K562 (cell line): ENCODE measurements around the gene CKM. TPM values are rescaled to one million over a fixed set of nuclear protein-coding genes. Genes with fewer than 3 reads are reported as not detected.
A peak's percentile ranks its signal among the peaks of the same experiment; 100 is the strongest.

Source experiments
- ATAC-seq: fragments of 200-7000 bp; cut with Tn5 transposase; 3 replicates; pipeline ENCODE4 v1.9.1; 2020; ENCODE audit warnings: moderate library complexity
- BruUV-seq: library from RNA; stranded (reverse); fragments of 400-500 nt; replicated peaks from 2 replicates; lab custom pipeline; 2021; lab: Mats Ljungman, UMichigan
- CTCF ChIA-PET: fragments of 300-600 bp; formaldehyde crosslinking; extraction: SDS; loops from one replicate; lab custom pipeline; 2021; ENCODE audit warnings: low intra/inter-chr PET ratio; lab: Yijun Ruan, JAX
- POLR2A ChIA-PET: fragments of 300-600, 350-650 bp; sonication (Branson Sonifier 250); formaldehyde crosslinking; extraction: SDS; loops from one replicate; lab custom pipeline; 2021; ENCODE audit warnings: antibody characterized with exemption, inconsistent platforms; lab: Yijun Ruan, JAX
- DNase-seq, 4 experiments: peaks; one replicate each; pipeline versions ENCODE4 v3.0.0 to v3.0.0-alpha.2; 2011 to 2018; ENCODE audit warnings: low spot score in 3 of 4, mixed read lengths in 3 of 4; ENCODE audit errors: extremely low read depth in 1 of 4
- FAIRE-seq: peaks from 2 replicates; lab custom pipeline; 2011; peaks lifted over from hg19 to GRCh38; lab: Jason Lieb, UNC
- H2AFZ ChIP-seq: 2 replicates; pipeline ENCODE4 v1.6.0; 2011; ENCODE audit warnings: low read depth, low read length, control low read depth, inconsistent platforms
- H3K27ac ChIP-seq: fragments of 200-600 bp; 3 replicates; pipeline ENCODE4 v1.8.0; 2011; ENCODE audit warnings: low read depth, mild to moderate bottlenecking, control low read depth, inconsistent platforms, low read length, moderate library complexity, mixed read lengths; ENCODE audit errors: extremely low read depth
- H3K27me3 ChIP-seq, 2 experiments: fragments of 300-600 bp in 1 of 2; 2 replicates in 1 of 2; 3 replicates in 1 of 2; pipeline versions ENCODE4 v1.6.0 to v1.8.0; 2011; ENCODE audit warnings: inconsistent platforms in 2 of 2, low read length in 2 of 2, mild to moderate bottlenecking in 1 of 2, mixed read lengths in 1 of 2, moderate library complexity in 1 of 2; ENCODE audit not compliant: control insufficient read depth in 2 of 2, insufficient read depth in 2 of 2
- H3K36me3 ChIP-seq: fragments of 300-600 bp; 3 replicates; pipeline ENCODE4 v1.8.0; 2011; ENCODE audit warnings: mild to moderate bottlenecking, low read length, inconsistent platforms; ENCODE audit not compliant: control insufficient read depth, insufficient read depth
- H3K4me1 ChIP-seq, 2 experiments: fragments of 200-600 bp in 1 of 2; replicated peaks in 1 of 2; 2 replicates in 1 of 2; 3 replicates in 1 of 2; pipeline versions ENCODE4 v1.5.1 to v1.8.0; 2011; ENCODE audit warnings: inconsistent platforms in 2 of 2, low read length in 2 of 2, mild to moderate bottlenecking in 1 of 2, mixed read lengths in 1 of 2, moderate library complexity in 1 of 2; ENCODE audit not compliant: control insufficient read depth in 2 of 2, insufficient read depth in 2 of 2
- H3K4me2 ChIP-seq: 2 replicates; pipeline ENCODE4 v1.6.1; 2011; ENCODE audit warnings: low read length, control low read depth, inconsistent platforms, mixed read lengths; ENCODE audit not compliant: insufficient read depth
- H3K4me3 ChIP-seq: fragments of 200-600 bp; sonication (generic), shearing (Covaris generic); 2 replicates; pipeline ENCODE4 v1.5.1; 2016; ENCODE audit warnings: control low read depth, inconsistent platforms
- H3K79me2 ChIP-seq: fragments of 200-600 bp; 3 replicates; pipeline ENCODE4 v1.8.0; 2011; ENCODE audit warnings: low read length, inconsistent platforms; ENCODE audit not compliant: control insufficient read depth, insufficient read depth
- H3K9ac ChIP-seq, 2 experiments: 2 replicates each; pipeline versions ENCODE4 v1.6.0 to v1.6.1; 2011; ENCODE audit warnings: low read depth in 2 of 2, low read length in 2 of 2, control low read depth in 1 of 2, inconsistent platforms in 1 of 2, mild to moderate bottlenecking in 1 of 2, mixed read lengths in 1 of 2; ENCODE audit not compliant: insufficient read depth in 1 of 2
- H3K9me1 ChIP-seq: one replicate; pipeline ENCODE4 v1.6.0; 2011; ENCODE audit warnings: inconsistent platforms, mild to moderate bottlenecking, low read length, moderate library complexity; ENCODE audit not compliant: control insufficient read depth, insufficient read depth
- H3K9me3 ChIP-seq: replicated peaks from 2 replicates; pipeline ENCODE4 v1.5.1; 2011; ENCODE audit warnings: low read depth, low read length, inconsistent platforms; ENCODE audit not compliant: control insufficient read depth, insufficient read depth
- H4K20me1 ChIP-seq: replicated peaks from 2 replicates; pipeline ENCODE4 v1.6.1; 2011; ENCODE audit warnings: low read length, inconsistent platforms, mixed read lengths; ENCODE audit not compliant: control insufficient read depth, insufficient read depth
- ADNP ChIP-seq: fragments of 200-800 bp; sonication (Bioruptor generic); IDR thresholded peaks from 2 replicates; pipeline ENCODE4 v1.6.1; 2016; ENCODE audit warnings: missing genetic modification characterization, missing compliant biosample characterization
- BCOR ChIP-seq: fragments of 450-650 bp; IDR thresholded peaks from 2 replicates; pipeline ENCODE4 v1.6.1; 2016
- CBX1 ChIP-seq: sonication (generic); IDR thresholded peaks from 2 replicates; pipeline ENCODE4 v1.6.1; 2016; ENCODE audit warnings: antibody characterized with exemption, low read depth, mild to moderate bottlenecking
- CBX3 ChIP-seq, 2 experiments: IDR thresholded peaks; 1 replicate in 1 of 2; 2 replicates in 1 of 2; pipeline ENCODE4 v1.6.1; 2012; ENCODE audit warnings: inconsistent platforms in 2 of 2, low read length in 2 of 2, borderline replicate concordance in 1 of 2, control low read depth in 1 of 2
- CHD4 ChIP-seq: fragments of 200-600 bp; sonication (generic); IDR thresholded peaks from 3 replicates; pipeline ENCODE4 v1.6.1; 2012; ENCODE audit warnings: low read depth, mild to moderate bottlenecking, mixed read lengths, low read length, inconsistent platforms; ENCODE audit not compliant: insufficient read depth, insufficient replicate concordance, poor library complexity, severe bottlenecking
- FOXA1 ChIP-seq: fragments of 450-650 bp; IDR thresholded peaks from 2 replicates; pipeline ENCODE4 v1.6.1; 2016; ENCODE audit warnings: mild to moderate bottlenecking, borderline replicate concordance
- GABPB2 ChIP-seq: fragments of 250-450 bp; sonication (Bioruptor Pico); conservative IDR thresholded peaks from 2 replicates; pipeline ENCODE4 v1.5.1; 2021; ENCODE audit warnings: mild to moderate bottlenecking
- HCFC1 ChIP-seq: IDR thresholded peaks from 2 replicates; pipeline ENCODE4 v1.6.1; 2012; ENCODE audit warnings: low read depth, low read length, improper control_type of control experiment
- HDAC2 ChIP-seq: fragments of 450-650 bp; IDR thresholded peaks from 2 replicates; pipeline ENCODE4 v1.6.1; 2016; ENCODE audit warnings: mild to moderate bottlenecking
- IFI16 ChIP-seq: fragments of 250-450 bp; sonication (Bioruptor Pico); IDR thresholded peaks from 2 replicates; pipeline ENCODE4 v2.1.2; 2022; ENCODE audit warnings: mild to moderate bottlenecking, inconsistent platforms
- KDM1A ChIP-seq, 2 experiments: fragments of 450-650 bp; IDR thresholded peaks; 2 replicates each; pipeline ENCODE4 v1.6.1; 2016; ENCODE audit warnings: mild to moderate bottlenecking in 2 of 2
- PCBP1 ChIP-seq: fragments of 200-400 bp; formaldehyde crosslinking; IDR thresholded peaks from 2 replicates; pipeline ENCODE4 v1.6.1; 2018; ENCODE audit warnings: mild to moderate bottlenecking, low read depth, low read length; ENCODE audit not compliant: poor library complexity, severe bottlenecking
- RBM14 ChIP-seq: fragments of 200-400 bp; formaldehyde crosslinking; IDR thresholded peaks from 2 replicates; pipeline ENCODE4 v1.6.1; 2018; ENCODE audit warnings: low read depth, mild to moderate bottlenecking, low read length, moderate library complexity, borderline replicate concordance; ENCODE audit not compliant: insufficient read depth
- RBM25 ChIP-seq: fragments of 200-400 bp; formaldehyde crosslinking; IDR thresholded peaks from 2 replicates; pipeline ENCODE4 v1.6.1; 2018; ENCODE audit warnings: low read length, low read depth, moderate library complexity; ENCODE audit not compliant: severe bottlenecking
- SETDB1 ChIP-seq: IDR thresholded peaks from one replicate; pipeline ENCODE4 v1.6.1; 2012; ENCODE audit warnings: low read length, control low read depth, inconsistent platforms
- SMARCA5 ChIP-seq: fragments of 450-650 bp; IDR thresholded peaks from 2 replicates; pipeline ENCODE4 v1.6.1; 2016
- U2AF2 ChIP-seq: fragments of 200-400 bp; formaldehyde crosslinking; optimal IDR thresholded peaks from 2 replicates; pipeline ENCODE3; 2017; ENCODE audit warnings: low read depth, mild to moderate bottlenecking, low read length
- ZFP30 ChIP-seq: fragments of 250-450 bp; sonication (Bioruptor Pico); IDR thresholded peaks from 2 replicates; pipeline ENCODE4 v1.8.0; 2022; ENCODE audit warnings: moderate library complexity, mild to moderate bottlenecking, inconsistent platforms, borderline replicate concordance
- ZNF347 ChIP-seq: fragments of 450-650 bp; formaldehyde crosslinking; IDR thresholded peaks from 2 replicates; pipeline ENCODE4 v1.4.0; 2020; ENCODE audit warnings: low read depth, mild to moderate bottlenecking, moderate library complexity
- WGBS: fragments of 100-300 bp; shearing (Covaris generic); methylation state at CpG from one replicate; pipeline ENCODE4 v1.1.6; 2016; ENCODE audit warnings: low coverage, mixed read lengths; ENCODE audit not compliant: insufficient coverage; ENCODE audit errors: missing lambda C conversion rate; 5-methylcytosine and 5-hydroxymethylcytosine counted together
- in situ Hi-C: fragments of 300-500 bp; cut with MboI; formaldehyde crosslinking; loops from 4 replicates; pipeline ENCODE4 v1.15.0; 2018; ENCODE audit warnings: inconsistent platforms, mixed read lengths
- intact Hi-C: fragments of 100-400 bp; cut with micrococcal nuclease; formaldehyde crosslinking; loops from 2 replicates; pipeline ENCODE4 v1.14.2; 2022
- polyA plus RNA-seq, 8 experiments: library from polyadenylated mRNA; depleted of rRNA in 4 of 8; stranded (reverse) in 5 of 8; unstranded in 3 of 8; fragments of >200 nt; fragmentation: Nextera tagmentation in 2 of 8; fragmentation: Illumina TruSeq in 1 of 8; extraction: Ambion mirVana in 2 of 8; extraction: Trizol in 1 of 8; gene quantifications; 2 replicates each; pipeline versions ENCODE4 v1.2.1 to v1.2.3, GENCODE V29; 2011 to 2014; ENCODE audit warnings: inconsistent platforms in 1 of 8, missing spikeins in 1 of 8
- total RNA-seq, 7 experiments: library from RNA; depleted of rRNA in 6 of 7; stranded (reverse); fragments of >200 nt in 6 of 7; fragmentation: Illumina TruSeq in 2 of 7; extraction: Trizol in 2 of 7; gene quantifications; 2 replicates each; pipeline versions ENCODE4 v1.2.1 to v1.2.3, GENCODE V29; 2011 to 2021; ENCODE audit warnings: low replicate concordance in 1 of 7
- TF ChIP-seq, protein P1 (sequence below): fragments of 250-450 bp; sonication (Bioruptor Pico); IDR thresholded peaks from 2 replicates; pipeline ENCODE4 v1.5.0; 2021
- TF ChIP-seq, protein P2 (sequence below): sonication (generic); formaldehyde crosslinking; IDR thresholded peaks from 2 replicates; pipeline ENCODE4 v1.9.0; 2022; ENCODE audit warnings: mild to moderate bottlenecking, missing genetic modification reagents
- TF ChIP-seq, protein P3 (sequence below): fragments of 250-450 bp; sonication (Bioruptor Pico); IDR thresholded peaks from 2 replicates; pipeline ENCODE4 v1.9.0; 2021; ENCODE audit warnings: mild to moderate bottlenecking, inconsistent platforms

The CKM gene
- total and polyA plus RNA-seq, 9 of the 15 experiments (the other 6 are each of a cell fraction or from before 2014, with no cell fraction given), result 0.06 to 0.17 (median 0.09) TPM; not detected in 4

DNA sequence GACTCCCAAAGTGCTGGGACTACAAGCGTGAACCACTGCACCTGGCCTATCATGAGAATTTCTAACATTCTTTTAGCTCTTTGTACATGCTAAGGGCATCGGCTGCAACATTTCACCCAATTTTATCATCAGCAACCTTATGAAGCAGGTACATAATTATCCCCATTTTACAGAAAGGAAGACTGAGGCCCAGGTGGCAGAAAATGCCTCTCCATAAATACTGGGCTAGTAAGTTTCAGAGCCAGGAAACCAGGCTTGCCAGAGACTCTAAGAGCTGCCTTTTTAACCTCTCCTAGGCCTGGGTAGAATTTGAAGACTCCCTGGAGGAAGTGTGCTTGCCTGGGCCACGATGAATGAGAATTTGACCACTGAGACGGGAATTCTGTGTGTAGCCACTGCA is 45.5 kb upstream of the CKM start:
- peaks cover 18% of the 10 kb centered on the region for H3K79me2 ChIP-seq
- H2AFZ ChIP-seq, result no peak overlapping the region
- H3K9me1 ChIP-seq, result no peaks in the 10 kb centered on the region
- peak overlapping the region in 1 of 2 experiments; percentile 74; a peak in 1 of 4 replicates for H3K9ac ChIP-seq
- WGBS, result 92% methylated on average over 4 of the region's 4 CpGs
- intact Hi-C loops (no loop called here), in situ Hi-C loops (no loop called here)
- FAIRE-seq, result no peak
- ChIA-PET CTCF (no interaction called here), POLR2A (no interaction called here)
- H3K36me3 ChIP-seq, result peaks cover 41% of the 10 kb centered on the region; the same call in 2 of the 3 replicates
- H3K27me3 ChIP-seq, result no peaks in the 10 kb centered on the region
- peaks cover 10 to 42% of the 10 kb centered on the region in 2 experiments for H3K4me1 ChIP-seq
- no TSS peak for BruUV-seq
- no peak for ATAC-seq
- H3K4me2 ChIP-seq, result no peak overlapping the region
- DNase-seq, result no peak
- no peaks in the 10 kb centered on the region for H3K9me3 ChIP-seq
- no peaks in the 10 kb centered on the region for H4K20me1 ChIP-seq
- H3K27ac ChIP-seq, result no peak overlapping the region
- H3K4me3 ChIP-seq, result no peak overlapping the region
- TF ChIP-seq U2AF2 (no peak), SMARCA5 (peak; percentile 81; the same call in 1 of the 2 replicates), RBM14 (no peak), ZFP30 (CRISPR knock-in tag) (no peak), PCBP1 (no peak), IFI16 (CRISPR knock-in tag) (no peak), KDM1A (IDR thresholded peaks at IDR 0.05) (peak; percentile 76 to 86), CBX1 (0 out of 2 replicates have a peak, but pooled peaks have one; percentile 76), ZNF347 (CRISPR knock-in tag) (no peak), CBX3 (IDR thresholded peaks at IDR 0.05; ENCODE audit: borderline replicate concordance in 1 of 2, low read length in 2 of 2) (peak in 1 of 2 experiments; percentile 49; a peak in 1 of 3 replicates), FOXA1 (no peak), RBM25 (peak; percentile 95), BCOR (peak; percentile 97), ADNP (tag) (peak; percentile 96), HDAC2 (peak; percentile 81; the same call in 1 of the 2 replicates), CHD4 (peak; percentile 97), SETDB1 (no peak), GABPB2 (CRISPR knock-in tag) (no peak), HCFC1 (no peak)
- TF ChIP-seq, protein P1, sequence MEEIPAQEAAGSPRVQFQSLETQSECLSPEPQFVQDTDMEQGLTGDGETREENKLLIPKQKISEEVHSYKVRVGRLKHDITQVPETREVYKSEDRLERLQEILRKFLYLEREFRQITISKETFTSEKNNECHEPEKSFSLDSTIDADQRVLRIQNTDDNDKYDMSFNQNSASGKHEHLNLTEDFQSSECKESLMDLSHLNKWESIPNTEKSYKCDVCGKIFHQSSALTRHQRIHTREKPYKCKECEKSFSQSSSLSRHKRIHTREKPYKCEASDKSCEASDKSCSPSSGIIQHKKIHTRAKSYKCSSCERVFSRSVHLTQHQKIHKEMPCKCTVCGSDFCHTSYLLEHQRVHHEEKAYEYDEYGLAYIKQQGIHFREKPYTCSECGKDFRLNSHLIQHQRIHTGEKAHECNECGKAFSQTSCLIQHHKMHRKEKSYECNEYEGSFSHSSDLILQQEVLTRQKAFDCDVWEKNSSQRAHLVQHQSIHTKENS, result no peak
- TF ChIP-seq, protein P2, sequence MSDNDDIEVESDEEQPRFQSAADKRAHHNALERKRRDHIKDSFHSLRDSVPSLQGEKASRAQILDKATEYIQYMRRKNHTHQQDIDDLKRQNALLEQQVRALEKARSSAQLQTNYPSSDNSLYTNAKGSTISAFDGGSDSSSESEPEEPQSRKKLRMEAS (CRISPR knock-in tag), result no peak
- TF ChIP-seq, protein P3, sequence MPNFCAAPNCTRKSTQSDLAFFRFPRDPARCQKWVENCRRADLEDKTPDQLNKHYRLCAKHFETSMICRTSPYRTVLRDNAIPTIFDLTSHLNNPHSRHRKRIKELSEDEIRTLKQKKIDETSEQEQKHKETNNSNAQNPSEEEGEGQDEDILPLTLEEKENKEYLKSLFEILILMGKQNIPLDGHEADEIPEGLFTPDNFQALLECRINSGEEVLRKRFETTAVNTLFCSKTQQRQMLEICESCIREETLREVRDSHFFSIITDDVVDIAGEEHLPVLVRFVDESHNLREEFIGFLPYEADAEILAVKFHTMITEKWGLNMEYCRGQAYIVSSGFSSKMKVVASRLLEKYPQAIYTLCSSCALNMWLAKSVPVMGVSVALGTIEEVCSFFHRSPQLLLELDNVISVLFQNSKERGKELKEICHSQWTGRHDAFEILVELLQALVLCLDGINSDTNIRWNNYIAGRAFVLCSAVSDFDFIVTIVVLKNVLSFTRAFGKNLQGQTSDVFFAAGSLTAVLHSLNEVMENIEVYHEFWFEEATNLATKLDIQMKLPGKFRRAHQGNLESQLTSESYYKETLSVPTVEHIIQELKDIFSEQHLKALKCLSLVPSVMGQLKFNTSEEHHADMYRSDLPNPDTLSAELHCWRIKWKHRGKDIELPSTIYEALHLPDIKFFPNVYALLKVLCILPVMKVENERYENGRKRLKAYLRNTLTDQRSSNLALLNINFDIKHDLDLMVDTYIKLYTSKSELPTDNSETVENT (CRISPR knock-in tag), result no peak
